Spleen (tissue), 11 donors: ENCODE measurements around the gene ZNF319. TPM values are rescaled to one million over a fixed set of nuclear protein-coding genes. Genes with fewer than 3 reads are reported as not detected.
A peak's percentile ranks its signal among the peaks of the same experiment; 100 is the strongest.

Experiments used
- DNase-seq: peaks from one replicate; pipeline ENCODE4 v3.0.0-alpha.2; 2020
- H3K27ac ChIP-seq, 8 donors: fragments of 200-600 bp; sonication (generic) in 7 of 8; 1 replicate in 4 of 8; 2 replicates in 4 of 8; pipeline versions ENCODE4 v1.5.0 to v1.8.0; 2016 to 2021; ENCODE audit warnings: inconsistent platforms in 4 of 8, mild to moderate bottlenecking in 4 of 8, moderate library complexity in 1 of 8
- H3K27me3 ChIP-seq, 7 donors: fragments of 200-600 bp; sonication (generic) in 6 of 7; replicated peaks in 1 of 7; 1 replicate in 4 of 7; 2 replicates in 3 of 7; pipeline versions ENCODE4 v1.5.0 to v1.8.0; 2016 to 2021; ENCODE audit warnings: inconsistent platforms in 3 of 7, mild to moderate bottlenecking in 1 of 7
- H3K36me3 ChIP-seq, 6 donors: fragments of 200-600 bp; sonication (generic) in 5 of 6; 1 replicate in 4 of 6; 2 replicates in 2 of 6; pipeline versions ENCODE4 v1.5.0 to v1.8.0; 2016 to 2021; ENCODE audit warnings: inconsistent platforms in 2 of 6
- H3K4me1 ChIP-seq, 6 donors: fragments of 200-600 bp; sonication (generic) in 5 of 6; 1 replicate in 3 of 6; 2 replicates in 3 of 6; pipeline versions ENCODE4 v1.5.0 to v1.8.0; 2016 to 2021; ENCODE audit warnings: inconsistent platforms in 3 of 6
- H3K4me3 ChIP-seq, 8 donors: fragments of 200-600 bp; sonication (generic) in 7 of 8; 1 replicate in 4 of 8; 2 replicates in 4 of 8; pipeline versions ENCODE4 v1.5.0 to v1.8.0; 2016 to 2021; ENCODE audit warnings: inconsistent platforms in 4 of 8, mild to moderate bottlenecking in 4 of 8, moderate library complexity in 2 of 8
- H3K9me3 ChIP-seq, 8 donors: fragments of 200-600 bp; sonication (generic) in 7 of 8; 1 replicate in 4 of 8; 2 replicates in 4 of 8; pipeline versions ENCODE4 v1.5.0 to v1.8.0; 2016 to 2021; ENCODE audit warnings: inconsistent platforms in 4 of 8
- CTCF ChIP-seq, 11 experiments: fragments of 200-600 bp in 7 of 11; fragments of 450-650 bp in 4 of 11; sonication (generic) in 4 of 11; IDR thresholded peaks in 8 of 11; conservative IDR thresholded peaks in 3 of 11; 1 replicate in 7 of 11; 2 replicates in 4 of 11; pipeline versions ENCODE4 v1.4.0 to v1.8.0; 2016 to 2021; ENCODE audit warnings: antibody characterized with exemption in 11 of 11, inconsistent platforms in 4 of 11, mild to moderate bottlenecking in 1 of 11
- POLR2A ChIP-seq, 3 donors: fragments of 450-650 bp; IDR thresholded peaks; one replicate each; pipeline ENCODE4 v1.5.1; 2017; ENCODE audit warnings: antibody characterized with exemption in 3 of 3, mild to moderate bottlenecking in 1 of 3
- POLR2AphosphoS5 ChIP-seq, 3 donors: sonication (generic); formaldehyde crosslinking; IDR thresholded peaks; one replicate each; pipeline ENCODE4 v1.5.1; 2017; ENCODE audit warnings: antibody characterized with exemption in 3 of 3
- WGBS, 5 donors: extraction: QIAGEN DNeasy Blood & Tissue Kit in 3 of 5; methylation state at CpG; one replicate each; pipeline versions ENCODE4 v1.1.5 to v1.1.7; 2013 to 2018; 5-methylcytosine and 5-hydroxymethylcytosine counted together
- intact Hi-C: fragments of 100-400 bp; cut with DNase I; formaldehyde crosslinking; loops from one replicate; pipeline ENCODE4 v1.15.0; 2023; ENCODE audit warnings: low total_unique reads
- polyA plus RNA-seq, 3 donors: library from polyadenylated mRNA; stranded (reverse); fragments of 200-250 nt; gene quantifications; one replicate each; pipeline ENCODE4 v1.2.1, GENCODE V29; 2013
- total RNA-seq, 7 donors: library from RNA; depleted of rRNA in 3 of 7; stranded (reverse); fragments of >200 nt in 3 of 7; fragmentation: NEBNext Ultra II Directional in 4 of 7; extraction: Animal tissue kit (Norgen Biotek cat#: 25700) in 4 of 7; gene quantifications; one replicate each; pipeline versions ENCODE4 v1.1.0 to v1.2.1, GENCODE V29; 2016 to 2021
- donor health status: healthy with polysubstance abuse.
- donor health status: DM: no; HTN: no; CAD: no; lungs with moderate emphysema.
- donor health status: DM: no; HTN: no; CAD: no.
- donor health status: Bipolar disorder and iron deficiency.
- donor health status: healthy.
- donor health status: DM: no; HTN: no; CAD: no.
- donor health status: DM: yes; HTN: yes; CAD: no.

The ZNF319 gene
- total and polyA plus RNA-seq, 10 donors: 3.0 to 23.4 (median 16.1) TPM

DNA sequence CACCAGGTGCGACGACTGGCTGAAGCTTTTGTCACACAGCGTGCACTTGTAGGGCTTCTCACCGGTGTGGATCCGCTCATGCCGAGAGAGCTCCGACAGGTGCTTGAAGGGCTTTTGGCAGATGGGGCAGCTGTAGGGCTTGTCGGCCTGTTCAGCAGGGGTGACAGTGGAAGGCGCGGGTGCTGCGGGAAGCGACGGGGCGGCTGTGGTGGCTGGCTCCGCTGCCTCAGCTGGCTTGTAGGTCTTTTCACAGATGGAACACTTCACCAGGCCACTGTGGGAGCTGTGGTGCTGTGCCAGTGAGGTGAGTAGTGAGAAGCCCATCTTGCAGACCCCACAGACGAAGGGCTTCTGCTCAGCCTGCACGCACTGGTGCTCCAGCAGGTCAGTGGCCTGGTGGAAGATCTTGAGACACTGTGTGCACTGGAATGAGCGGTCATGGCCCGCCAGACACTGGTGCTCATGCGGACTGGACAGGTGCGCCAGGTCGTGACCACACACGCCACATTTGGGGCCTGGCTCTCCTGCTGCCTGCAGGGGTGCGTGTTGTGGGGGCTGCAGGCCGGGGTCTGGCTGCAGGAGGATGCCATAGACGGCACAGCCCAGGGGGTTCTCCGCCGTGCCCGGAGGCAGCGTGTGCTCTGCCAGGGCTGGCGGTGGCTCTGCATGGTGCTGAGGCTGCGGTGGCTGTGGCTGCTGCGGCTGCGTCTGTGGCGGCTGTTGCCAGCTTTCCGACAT lies 2.8 kb downstream of the ZNF319 start:
- WGBS, 5 donors: 93 to 98% (median 95%) methylated on average over 32 to 36 of the region's 36 CpGs
- peak; percentile 81 for DNase-seq
- H3K27ac ChIP-seq: peak overlapping the region in 7 of 8 donors; percentile 90 to 98 (median 96)
- H3K9me3 ChIP-seq: no peaks in the 10 kb centered on the region
- H3K4me1 ChIP-seq: peaks cover 21 to 93% (median 71%) of the 10 kb centered on the region in 6 donors
- peak overlapping the region in 2 of 8 donors; percentile 77 to 88 for H3K4me3 ChIP-seq
- peaks cover 7 to 55% (median 30%) of the 10 kb centered on the region in 6 donors for H3K36me3 ChIP-seq
- TF ChIP-seq POLR2AphosphoS5 (IDR thresholded peaks at IDR 0.05) (peak in 1 of 3 donors; percentile 15), CTCF (IDR thresholded peaks at IDR 0.05 in 8 of 11, conservative IDR thresholded peaks at IDR 0.05 in 3 of 11) (no peak), POLR2A (IDR thresholded peaks at IDR 0.05) (no peak)
- intact Hi-C loops: no loop called here
- H3K27me3 ChIP-seq: no peaks in the 10 kb centered on the region

GRCh38 chr16:57997176-57997527 lies 3.3 kb downstream of the ZNF319 start:
- peaks cover 7 to 52% (median 29%) of the 10 kb centered on the region in 6 donors for H3K36me3 ChIP-seq
- H3K4me1 ChIP-seq: peaks cover 21 to 87% (median 69%) of the 10 kb centered on the region in 6 donors
- TF ChIP-seq POLR2AphosphoS5 (IDR thresholded peaks at IDR 0.05) (no peak), POLR2A (IDR thresholded peaks at IDR 0.05) (no peak), CTCF (IDR thresholded peaks at IDR 0.05 in 8 of 11, conservative IDR thresholded peaks at IDR 0.05 in 3 of 11) (no peak)
- peak overlapping the region in 1 of 8 donors; percentile 88 for H3K4me3 ChIP-seq
- 96 to 100% (median 97%) methylated on average over 19 to 35 of the region's 35 CpGs for WGBS, 5 donors
- DNase-seq: peak; percentile 82
- no peaks in the 10 kb centered on the region for H3K9me3 ChIP-seq
- H3K27me3 ChIP-seq: no peaks in the 10 kb centered on the region
- intact Hi-C loops: no loop called here
- H3K27ac ChIP-seq: peak overlapping the region in 2 of 8 donors; percentile 96 to 98

GRCh38 chr16:57996406-57997175 lies 3.9 kb downstream of the ZNF319 start:
- 96 to 98% (median 97%) methylated on average over 34 to 62 of the region's 62 CpGs for WGBS, 5 donors
- Histone ChIP-seq H3K27ac (peak overlapping the region in 2 of 8 donors; percentile 64 to 96), H3K36me3 (peaks cover 7 to 52% (median 29%) of the 10 kb centered on the region in 6 donors), H3K4me3 (no peak overlapping the region), H3K27me3 (no peaks in the 10 kb centered on the region), H3K4me1 (peaks cover 21 to 82% (median 63%) of the 10 kb centered on the region in 6 donors), H3K9me3 (no peaks in the 10 kb centered on the region)
- DNase-seq: peak; percentile 78
- intact Hi-C loops: no loop called here
- TF ChIP-seq POLR2A (IDR thresholded peaks at IDR 0.05) (no peak), CTCF (IDR thresholded peaks at IDR 0.05 in 8 of 11, conservative IDR thresholded peaks at IDR 0.05 in 3 of 11) (no peak), POLR2AphosphoS5 (IDR thresholded peaks at IDR 0.05) (peak in 1 of 3 donors; percentile 40)
